Transverse colon (tissue), 3 donors: ENCODE measurements around the gene SMG7.

Experiments
- EP300 ChIP-seq: sonication (generic); formaldehyde crosslinking; IDR thresholded peaks from one replicate; pipeline ENCODE4 v1.6.1; 2017; ENCODE audit warnings: antibody characterized with exemption, low read depth
- POLR2A ChIP-seq: fragments of 450-650 bp; IDR thresholded peaks from one replicate; pipeline ENCODE4 v1.6.1; 2016; ENCODE audit warnings: antibody characterized with exemption, mild to moderate bottlenecking, moderate library complexity
- TF ChIP-seq, protein P1 (sequence below), 5 experiments: fragments of 200-600 bp in 3 of 5; fragments of 450-650 bp in 2 of 5; sonication (generic) in 3 of 5; IDR thresholded peaks; 1 replicate in 2 of 5; 2 replicates in 3 of 5; pipeline ENCODE4 v1.5.1; 2016 to 2017; ENCODE audit warnings: antibody characterized with exemption in 5 of 5, inconsistent platforms in 3 of 5, mild to moderate bottlenecking in 2 of 5, moderate library complexity in 1 of 5

- TF ChIP-seq, protein P1, sequence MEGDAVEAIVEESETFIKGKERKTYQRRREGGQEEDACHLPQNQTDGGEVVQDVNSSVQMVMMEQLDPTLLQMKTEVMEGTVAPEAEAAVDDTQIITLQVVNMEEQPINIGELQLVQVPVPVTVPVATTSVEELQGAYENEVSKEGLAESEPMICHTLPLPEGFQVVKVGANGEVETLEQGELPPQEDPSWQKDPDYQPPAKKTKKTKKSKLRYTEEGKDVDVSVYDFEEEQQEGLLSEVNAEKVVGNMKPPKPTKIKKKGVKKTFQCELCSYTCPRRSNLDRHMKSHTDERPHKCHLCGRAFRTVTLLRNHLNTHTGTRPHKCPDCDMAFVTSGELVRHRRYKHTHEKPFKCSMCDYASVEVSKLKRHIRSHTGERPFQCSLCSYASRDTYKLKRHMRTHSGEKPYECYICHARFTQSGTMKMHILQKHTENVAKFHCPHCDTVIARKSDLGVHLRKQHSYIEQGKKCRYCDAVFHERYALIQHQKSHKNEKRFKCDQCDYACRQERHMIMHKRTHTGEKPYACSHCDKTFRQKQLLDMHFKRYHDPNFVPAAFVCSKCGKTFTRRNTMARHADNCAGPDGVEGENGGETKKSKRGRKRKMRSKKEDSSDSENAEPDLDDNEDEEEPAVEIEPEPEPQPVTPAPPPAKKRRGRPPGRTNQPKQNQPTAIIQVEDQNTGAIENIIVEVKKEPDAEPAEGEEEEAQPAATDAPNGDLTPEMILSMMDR (IDR thresholded peaks at IDR 0.05), result no peak
- TF ChIP-seq POLR2A (no peak), EP300 (no peak)
Measured at GRCh38 chr1:183582021-183582713, 109.9 kb downstream of the SMG7 start.
